Measurements from ENCODE around the gene PEDS1.
"Not testable (repeated sequence)": the region's sequence is repeated elsewhere in the genome, so short reads cannot be mapped to it uniquely, and the experiment has no call there.

Gene PEDS1

GRCh38 chr20:50153500-50154377 lies at the start of gene PEDS1:
Gene PEDS1, minus strand, starts transcription at chr20:50153723. Its CDS starts 86 bp downstream, at chr20:50153637.
- peak; percentile 90 for DNase-seq (ENCODE audit: low read depth, low spot score)

- DNase-seq (ENCODE audit: low read depth, low spot score): no peak
Observed at GRCh38 chr20:50202677-50203076, 49.2 kb upstream of the PEDS1 start.

- not testable (repeated sequence) for DNase-seq (ENCODE audit: low read depth, low spot score)
Observed at GRCh38 chr20:50201710-50202109, 48.2 kb upstream of the PEDS1 start.

GRCh38 chr20:50200482-50201104 lies 47.1 kb upstream of the PEDS1 start:
- DNase-seq (ENCODE audit: low read depth, low spot score): no peak

GRCh38 chr20:50199703-50200102 lies 46.2 kb upstream of the PEDS1 start:
- no peak for DNase-seq (ENCODE audit: low read depth, low spot score)

- DNase-seq (ENCODE audit: low read depth, low spot score): no peak
Observed at GRCh38 chr20:50198716-50199115, 45.2 kb upstream of the PEDS1 start.

GRCh38 chr20:50198180-50198666 lies 44.7 kb upstream of the PEDS1 start:
- DNase-seq (ENCODE audit: low read depth, low spot score): no peak

GRCh38 chr20:50197463-50198179 lies 44.1 kb upstream of the PEDS1 start:
- no peak for DNase-seq (ENCODE audit: low read depth, low spot score)

- DNase-seq (ENCODE audit: low read depth, low spot score): no peak
Observed at GRCh38 chr20:50196896-50197295, 43.4 kb upstream of the PEDS1 start.

GRCh38 chr20:50196248-50196647 lies 42.7 kb upstream of the PEDS1 start:
- no peak for DNase-seq (ENCODE audit: low read depth, low spot score)

GRCh38 chr20:50195524-50196120 lies 42.1 kb upstream of the PEDS1 start:
- no peak for DNase-seq (ENCODE audit: low read depth, low spot score)

GRCh38 chr20:50194831-50195523 lies 41.5 kb upstream of the PEDS1 start:
- DNase-seq (ENCODE audit: low read depth, low spot score): no peak

- no peak for DNase-seq (ENCODE audit: low read depth, low spot score)
Observed at GRCh38 chr20:50194422-50194830, 40.9 kb upstream of the PEDS1 start.

GRCh38 chr20:50193836-50194421 lies 40.4 kb upstream of the PEDS1 start:
- peak; percentile 58 for DNase-seq (ENCODE audit: low read depth, low spot score)

GRCh38 chr20:50193199-50193835 lies 39.8 kb upstream of the PEDS1 start:
- no peak for DNase-seq (ENCODE audit: low read depth, low spot score)

- DNase-seq (ENCODE audit: low read depth, low spot score): peak; percentile 84
Observed at GRCh38 chr20:50192364-50193198, 39.1 kb upstream of the PEDS1 start.

- DNase-seq (ENCODE audit: low read depth, low spot score): peak; percentile 81
Observed at GRCh38 chr20:50191544-50192363, 38.2 kb upstream of the PEDS1 start.

- no peak for DNase-seq (ENCODE audit: low read depth, low spot score)
Observed at GRCh38 chr20:50191065-50191543, 37.6 kb upstream of the PEDS1 start.
